HS-27A (cell line): ENCODE data around the gene FEZ2.
A peak's percentile ranks its signal among the peaks of the same experiment; 100 is the strongest.
"Not testable (repeated sequence)": the region's sequence is repeated elsewhere in the genome, so short reads cannot be mapped to it uniquely, and the experiment has no call there.

Experiments used
- DNase-seq: peaks from one replicate; pipeline ENCODE4 v3.0.0-alpha.2; 2012; ENCODE audit warnings: low read depth, missing footprints

The FEZ2 gene

GRCh38 chr2:36597532-36598377 is at the start of gene FEZ2:
TSS of gene FEZ2 (minus strand) at chr2:36598168. CDS start at chr2:36598142, 26 bp downstream.
- peak; percentile 43 for DNase-seq

GRCh38 chr2:36634981-36635597 is 37.1 kb upstream of the FEZ2 start:
- no peak for DNase-seq

- DNase-seq: no peak
Measured at GRCh38 chr2:36633470-36634092, 35.6 kb upstream of the FEZ2 start.

GRCh38 chr2:36626756-36627155 is 28.8 kb upstream of the FEZ2 start:
- no peak for DNase-seq

GRCh38 chr2:36626071-36626470 is 28.1 kb upstream of the FEZ2 start:
- DNase-seq: no peak

DNA sequence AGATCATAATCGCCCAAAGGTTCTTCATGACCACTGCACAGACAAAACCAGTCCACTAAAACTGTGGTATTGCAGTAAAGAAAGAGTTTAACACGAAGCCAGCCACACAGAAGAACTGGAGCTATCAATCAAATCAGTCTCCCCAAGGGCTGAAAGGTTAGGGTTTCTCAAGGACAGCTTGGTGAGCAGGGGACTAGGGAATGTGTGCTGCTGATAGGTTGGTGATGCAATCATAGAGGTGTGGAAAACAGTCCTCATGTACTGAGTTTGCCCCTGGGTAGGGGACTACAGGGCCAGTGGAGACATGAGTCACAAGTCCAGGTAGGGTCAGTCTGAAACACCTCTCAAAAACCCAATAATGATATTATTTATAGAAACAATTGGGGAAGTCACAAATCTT is 27.3 kb upstream of the FEZ2 start:
- no peak for DNase-seq

- DNase-seq: no peak
Measured at GRCh38 chr2:36620321-36620720, 22.4 kb upstream of the FEZ2 start.

DNA sequence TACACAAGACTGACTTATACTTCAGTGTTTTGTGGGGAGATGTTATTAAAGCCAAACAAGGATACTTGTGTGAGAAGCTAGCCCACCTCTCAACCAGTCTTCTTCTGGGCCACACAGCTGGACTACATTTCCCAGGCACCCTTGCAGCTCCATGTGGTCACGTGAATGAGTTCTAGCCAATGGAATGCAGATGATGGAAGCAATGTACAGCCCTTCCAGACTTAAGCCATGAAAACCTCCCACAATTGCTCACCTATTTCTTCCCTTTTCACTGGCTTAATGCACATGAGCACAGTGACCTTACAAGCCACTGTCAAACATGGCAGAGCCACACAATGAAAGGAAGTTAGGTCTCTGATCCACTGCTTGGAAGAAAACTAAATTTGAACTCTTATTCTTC is 20.4 kb upstream of the FEZ2 start:
- no peak for DNase-seq

DNA sequence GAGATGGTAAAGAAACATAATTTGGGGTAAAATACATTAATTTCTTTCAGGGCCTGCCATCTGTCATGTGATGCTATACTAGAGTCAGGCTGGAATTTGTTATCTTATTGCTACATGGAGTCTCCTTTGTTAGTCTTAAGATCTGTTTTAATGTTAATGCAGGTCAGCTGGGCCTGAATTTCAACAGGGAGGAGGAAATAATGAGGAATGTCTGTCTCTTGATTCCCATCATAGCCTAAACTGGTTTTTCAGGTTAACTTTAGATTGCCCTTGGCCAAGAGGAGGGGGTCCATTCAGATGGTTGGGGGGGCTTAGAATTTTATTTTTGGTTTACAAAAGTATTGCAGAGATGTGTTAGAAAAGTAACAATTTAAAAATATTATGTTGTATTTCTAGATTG is 19.0 kb upstream of the FEZ2 start:
- no peak for DNase-seq

- no peak for DNase-seq
Measured at GRCh38 chr2:36615222-36615621, 17.3 kb upstream of the FEZ2 start.

DNA sequence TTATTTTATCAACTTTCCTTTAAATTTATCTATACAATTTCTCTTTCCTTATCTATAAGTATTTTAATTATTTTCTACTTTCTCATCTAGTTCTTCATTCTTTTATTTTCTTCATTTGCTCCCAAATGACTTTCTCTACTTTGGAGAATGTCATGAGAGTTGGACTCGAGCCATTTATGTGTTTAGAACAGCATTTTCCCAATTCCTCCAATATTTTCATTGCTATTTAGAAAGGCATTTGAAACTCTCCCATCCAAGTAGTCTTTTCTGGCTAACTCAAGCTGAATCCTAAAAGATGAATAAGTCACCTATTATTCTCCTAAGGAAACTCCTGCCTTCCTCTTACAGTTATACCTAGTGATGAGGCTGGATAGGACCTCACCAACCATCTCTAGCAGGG is 15.8 kb upstream of the FEZ2 start:
- no peak for DNase-seq

DNA sequence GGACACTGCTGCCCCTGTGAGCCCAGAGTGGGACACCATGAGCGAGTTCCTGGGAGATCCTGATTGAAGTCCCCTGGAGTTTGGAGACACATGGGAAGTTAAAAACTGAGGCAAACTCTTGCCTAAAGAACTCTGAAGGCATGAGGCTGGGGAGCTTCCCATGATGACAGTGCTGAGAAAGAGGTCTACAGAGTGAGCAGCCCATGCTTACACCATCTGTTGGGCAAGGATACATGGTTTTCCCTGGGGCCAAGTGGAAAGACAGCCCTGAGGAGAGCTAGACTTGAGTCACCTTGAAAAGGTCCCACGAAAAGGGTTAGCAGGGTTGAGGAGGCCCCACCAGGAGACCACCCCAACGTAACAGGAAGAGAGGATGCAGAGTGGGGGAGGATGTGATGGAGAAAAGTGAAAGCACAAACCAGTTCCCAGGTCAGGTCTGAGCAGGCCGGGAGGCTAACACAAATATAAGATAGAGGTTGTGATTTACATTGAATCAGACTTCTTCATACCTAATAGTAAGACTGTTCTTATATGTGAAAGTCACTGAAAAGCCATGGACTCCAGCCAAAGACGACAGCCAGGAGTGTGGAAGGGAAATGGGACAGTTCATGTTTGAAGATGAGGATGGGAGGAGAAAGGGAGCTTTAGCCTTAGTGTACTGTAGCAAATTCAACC is 13.5 kb upstream of the FEZ2 start:
- DNase-seq: no peak

GRCh38 chr2:36609507-36609906 is 11.5 kb upstream of the FEZ2 start:
- DNase-seq: no peak

DNA sequence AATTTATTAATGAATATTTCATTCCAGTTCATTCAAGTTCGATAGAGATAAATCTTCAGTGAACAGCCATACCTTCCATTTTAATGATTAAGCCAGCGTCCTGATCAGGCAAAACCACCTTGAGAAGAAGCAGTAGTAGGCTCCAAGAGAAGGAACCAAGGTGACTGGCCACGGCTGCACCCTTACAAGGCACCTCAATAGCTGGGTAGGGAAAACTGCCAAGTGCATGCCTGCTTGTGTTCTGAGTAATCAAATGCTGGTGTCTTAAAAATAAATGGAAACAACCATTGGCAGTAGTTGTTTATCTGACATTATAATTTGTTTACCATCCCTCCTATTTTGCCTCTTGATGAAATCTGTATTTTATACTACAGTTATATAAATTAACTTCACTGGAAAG is 10.0 kb upstream of the FEZ2 start:
- no peak for DNase-seq

DNA sequence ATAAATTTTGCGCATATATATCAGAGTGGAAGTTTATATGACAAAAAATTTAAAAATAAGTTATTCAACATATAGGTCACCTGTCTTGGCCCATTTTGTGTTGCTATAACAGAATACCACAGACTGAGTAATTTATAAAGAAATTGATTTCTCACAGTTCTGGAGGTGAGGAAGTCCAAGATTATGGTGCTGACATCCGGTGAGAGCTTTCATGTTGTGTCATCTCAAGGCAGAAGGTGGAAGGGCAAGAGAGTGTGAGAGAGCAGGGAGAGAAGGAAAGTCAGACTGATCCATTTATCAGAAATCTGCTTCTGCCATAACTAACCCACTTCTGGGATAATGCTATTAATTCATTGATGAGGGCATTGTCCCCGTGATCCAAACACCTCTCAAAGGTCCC is 9.0 kb upstream of the FEZ2 start:
- DNase-seq: no peak

- no peak for DNase-seq
Measured at GRCh38 chr2:36605273-36605672, 7.3 kb upstream of the FEZ2 start.

DNA sequence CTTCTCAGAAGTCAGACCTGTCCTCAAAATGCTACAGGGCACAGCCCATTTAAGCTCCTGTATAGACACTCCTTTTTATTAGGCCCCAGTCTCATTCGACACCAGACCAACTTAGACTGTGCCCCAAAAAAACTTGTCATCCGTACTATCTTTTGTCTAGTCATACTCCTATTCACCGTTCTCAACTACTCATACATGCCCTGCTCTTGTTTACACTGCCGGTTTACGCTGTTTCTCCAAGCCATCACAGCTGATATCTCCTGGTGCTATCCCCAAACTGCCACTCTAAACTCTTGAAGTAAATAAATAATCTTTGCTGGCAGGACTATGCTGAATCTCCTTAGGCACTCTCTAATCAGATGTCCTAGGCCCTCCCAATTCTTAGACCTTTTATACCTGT is 5.7 kb upstream of the FEZ2 start:
- DNase-seq: not testable (repeated sequence)

DNA sequence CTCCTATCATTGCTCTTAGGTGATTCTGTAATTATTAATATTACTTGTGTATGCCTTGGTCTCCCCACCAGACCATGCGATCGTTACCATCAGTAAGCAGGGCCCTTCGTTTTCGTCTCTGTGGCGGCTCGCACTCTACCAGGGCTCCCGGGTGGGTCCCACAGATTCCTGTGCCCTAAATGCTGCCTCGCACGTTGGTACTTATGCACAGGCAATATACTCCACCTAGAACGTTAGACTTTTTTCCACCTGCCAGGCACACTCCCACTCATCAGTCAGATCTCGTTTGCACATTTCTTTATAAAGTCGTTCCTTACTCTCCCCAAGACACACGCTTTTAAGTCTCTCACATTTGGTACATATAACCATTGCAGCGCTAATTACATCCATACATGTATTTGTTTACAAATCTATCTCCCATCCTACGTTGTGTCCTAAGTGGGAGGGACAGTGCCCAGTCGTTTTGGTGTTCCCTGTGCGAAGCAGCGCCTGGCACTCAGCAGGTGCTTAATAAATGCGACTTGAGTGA is 901 bp downstream of the FEZ2 start:
- DNase-seq: no peak

DNA sequence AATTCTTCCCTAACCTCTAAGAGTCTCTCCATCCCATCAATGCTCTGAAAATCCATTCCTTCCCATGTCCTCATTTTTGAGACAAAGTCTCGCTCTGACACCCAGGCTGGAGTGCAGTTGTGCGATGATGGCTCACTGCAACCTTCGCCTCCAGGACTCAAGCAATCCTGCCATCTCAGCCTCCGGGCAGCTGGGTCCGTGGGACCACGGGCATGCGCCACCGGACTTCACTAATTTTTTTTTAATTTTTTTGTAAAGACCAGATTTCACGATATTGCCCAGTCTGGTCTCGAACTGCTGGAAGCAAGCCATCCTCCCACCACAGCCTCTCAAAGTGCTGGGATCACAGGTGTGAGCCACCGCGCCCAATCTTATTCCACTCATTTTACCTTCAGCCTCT is 1.6 kb downstream of the FEZ2 start:
- no peak for DNase-seq

GRCh38 chr2:36594849-36595248 is 3.1 kb downstream of the FEZ2 start:
- DNase-seq: no peak

DNA sequence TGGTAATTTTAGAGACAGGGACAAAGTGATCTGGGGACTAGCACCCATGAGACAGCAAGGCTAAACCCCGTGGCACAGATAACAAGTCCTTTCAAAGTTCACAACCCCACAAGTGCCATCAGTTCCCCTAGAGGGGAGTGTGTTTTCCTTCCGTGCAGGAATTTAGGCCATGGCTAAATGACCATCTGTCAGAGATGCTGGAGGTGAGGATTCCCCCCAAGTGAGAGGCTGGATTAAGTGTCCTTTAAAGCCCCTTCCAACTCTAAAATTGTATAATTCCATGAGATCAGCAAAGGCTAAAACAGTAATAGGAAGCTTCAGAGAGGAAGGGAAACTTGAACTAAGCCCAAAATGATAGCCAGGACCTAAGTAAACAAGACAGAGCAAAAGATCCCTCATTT is 8.7 kb downstream of the FEZ2 start:
- DNase-seq: no peak

DNA sequence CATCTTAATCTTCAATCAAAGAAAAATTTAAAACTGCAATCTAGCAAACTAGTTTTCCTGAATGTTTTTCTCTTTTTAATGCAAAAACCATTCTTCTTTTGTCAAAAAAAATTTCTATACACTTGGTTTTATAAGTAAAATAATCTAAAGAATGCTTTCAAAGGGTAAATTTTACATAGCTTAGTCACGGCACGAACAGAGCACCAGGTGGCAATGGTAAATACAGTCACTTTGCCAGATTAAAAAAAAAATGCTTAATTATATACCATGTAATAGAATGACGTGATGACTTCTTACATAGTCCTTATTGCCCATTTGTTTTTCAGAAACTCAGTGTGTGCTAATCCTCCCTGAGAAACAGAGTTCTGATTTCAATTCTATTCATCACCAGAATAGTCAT is 10.4 kb downstream of the FEZ2 start:
- no peak for DNase-seq

DNA sequence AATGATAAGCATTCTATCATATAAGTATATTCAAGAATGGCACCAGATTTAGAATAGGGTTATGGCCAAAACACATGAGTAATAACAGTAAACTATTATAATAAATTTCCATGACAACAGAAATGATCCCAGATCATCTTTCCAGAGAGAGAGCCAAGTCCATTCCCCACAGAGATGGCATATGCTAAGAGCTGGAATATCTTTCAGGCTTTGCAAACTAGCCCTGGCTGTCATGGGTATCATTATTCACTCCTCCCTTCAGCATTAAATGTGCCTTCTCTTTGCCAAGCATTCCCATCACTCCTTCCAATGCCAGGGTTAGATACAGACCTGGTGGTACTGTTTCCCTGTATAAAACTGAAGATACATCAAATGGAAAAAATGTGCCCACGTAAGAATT is 10.9 kb downstream of the FEZ2 start:
- no peak for DNase-seq
